OCI-LY7 (cell line): Measurements from ENCODE around the gene DBF4. TPM values are rescaled to one million over a fixed set of nuclear protein-coding genes. Genes with fewer than 3 reads are reported as not detected.

Experiments used
- BruUV-seq: library from RNA; stranded (reverse); fragments of 400-500 nt; replicated peaks from 2 replicates; lab custom pipeline; 2021; lab: Mats Ljungman, UMichigan
- CTCF ChIA-PET: fragments of 300-600 bp; sonication (Branson Sonifier 250); formaldehyde crosslinking; loops from one replicate; lab custom pipeline; 2022; ENCODE audit warnings: antibody characterized with exemption; ENCODE audit not compliant: unreplicated experiment; lab: Charles Lee
- POLR2A ChIA-PET: fragments of 300-600 bp; sonication (Branson Sonifier 250); formaldehyde crosslinking; loops from one replicate; lab custom pipeline; 2022; ENCODE audit warnings: antibody characterized with exemption; lab: Charles Lee
- DNase-seq: peaks from one replicate; pipeline ENCODE4 v3.0.0-alpha.2; 2015; ENCODE audit warnings: low spot score
- H2AFZ ChIP-seq: fragments of 200-600 bp; sonication (generic), shearing (Covaris generic); 2 replicates; pipeline ENCODE4 v1.6.1; 2014; ENCODE audit warnings: mild to moderate bottlenecking, antibody characterized with exemption, low read length, moderate library complexity
- H3K27ac ChIP-seq: fragments of 200-600 bp; sonication (generic); 2 replicates; pipeline ENCODE4 v1.5.1; 2014; ENCODE audit warnings: mixed run types, low read depth, mild to moderate bottlenecking, moderate library complexity, low read length, inconsistent platforms; ENCODE audit not compliant: poor library complexity, severe bottlenecking
- H3K36me3 ChIP-seq: fragments of 200-600 bp; sonication (generic); 2 replicates; pipeline ENCODE4 v1.6.1; 2014; ENCODE audit warnings: mild to moderate bottlenecking, antibody characterized with exemption, low read length, moderate library complexity, mixed read lengths; ENCODE audit not compliant: insufficient read depth
- H3K4me1 ChIP-seq: fragments of 200-600 bp; sonication (generic); 2 replicates; pipeline ENCODE4 v1.5.1; 2014; ENCODE audit warnings: mild to moderate bottlenecking, low read length; ENCODE audit not compliant: insufficient read depth, poor library complexity, severe bottlenecking
- H3K4me2 ChIP-seq: fragments of 200-600 bp; sonication (generic); 2 replicates; pipeline ENCODE4 v1.6.1; 2014; ENCODE audit warnings: mild to moderate bottlenecking, low read length
- H3K4me3 ChIP-seq: fragments of 200-600 bp; sonication (generic); 2 replicates; pipeline ENCODE4 v1.5.1; 2014; ENCODE audit warnings: mild to moderate bottlenecking, low read depth, low read length; ENCODE audit not compliant: poor library complexity, severe bottlenecking
- H3K79me2 ChIP-seq: fragments of 200-600 bp; sonication (generic); 2 replicates; pipeline ENCODE4 v1.6.1; 2016; ENCODE audit warnings: low read depth, mild to moderate bottlenecking, low read length, moderate library complexity, mixed read lengths; ENCODE audit not compliant: insufficient read depth
- H3K9me2 ChIP-seq: fragments of 200-600 bp; sonication (generic); 2 replicates; pipeline ENCODE4 v1.6.1; 2016; ENCODE audit warnings: mild to moderate bottlenecking, low read length, mixed read lengths; ENCODE audit not compliant: insufficient read depth
- H3K9me3 ChIP-seq: fragments of 200-600 bp; sonication (generic); 2 replicates; pipeline ENCODE4 v1.6.1; 2014; ENCODE audit warnings: mild to moderate bottlenecking, mixed run types, low read length, mixed read lengths
- H4K20me1 ChIP-seq: fragments of 200-600 bp; sonication (generic); 2 replicates; pipeline ENCODE4 v1.6.1; 2014; ENCODE audit warnings: mild to moderate bottlenecking, antibody characterized with exemption, low read length, moderate library complexity, mixed read lengths; ENCODE audit not compliant: insufficient read depth
- EZH2phosphoT487 ChIP-seq: fragments of 200-600 bp; sonication (generic); IDR thresholded peaks from 2 replicates; pipeline ENCODE4 v1.6.1; 2018; ENCODE audit warnings: low read depth, borderline replicate concordance, mild to moderate bottlenecking, mixed run types, antibody characterized with exemption, low read length, moderate library complexity, mixed read lengths
- intact Hi-C: fragments of 100-400 bp; cut with micrococcal nuclease; formaldehyde crosslinking; loops from one replicate; pipeline ENCODE4 v1.10.0; 2022; ENCODE audit not compliant: unreplicated experiment
- total RNA-seq, 2 experiments: library from RNA; depleted of rRNA in 1 of 2; stranded (reverse); fragments of >200 nt in 1 of 2; shearing (Covaris generic) in 1 of 2; gene quantifications; 2 replicates each; pipeline ENCODE4 v1.2.3, GENCODE V29; 2014 to 2022
- TF ChIP-seq, protein P1 (sequence below): fragments of 200-600 bp; sonication (generic); conservative IDR thresholded peaks from 2 replicates; pipeline ENCODE4 v1.5.1; 2014; ENCODE audit warnings: mild to moderate bottlenecking, antibody characterized with exemption, low read length, moderate library complexity, mixed read lengths

The DBF4 gene
- total RNA-seq, 2 experiments from 2014 or later, result 95.0 to 99.2 TPM

DNA sequence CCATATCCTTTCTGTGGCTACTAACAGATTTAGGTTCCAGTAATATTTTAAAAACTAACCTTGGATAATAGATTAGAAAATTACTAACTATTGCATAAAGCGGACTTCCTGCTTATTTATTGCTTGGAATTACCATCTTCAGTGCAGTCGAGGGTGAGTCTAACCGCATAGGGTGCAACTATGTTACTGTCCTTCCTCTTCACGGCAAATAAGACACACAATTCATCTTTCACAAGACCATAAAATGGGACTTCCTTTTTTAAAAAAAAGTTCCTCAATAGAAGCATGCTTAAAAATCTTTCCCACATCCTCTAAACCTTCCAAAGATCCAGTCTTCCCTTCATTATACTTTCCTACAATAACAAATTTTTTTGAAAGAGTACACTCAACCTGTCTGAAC, 2.2 kb upstream of the DBF4 start:
- peak overlapping the region; percentile 94 for H3K4me3 ChIP-seq
- ChIA-PET CTCF (no interaction called here), POLR2A (interaction anchor here (0.7 to 1.8 kb wide), 3 partner anchors 16 to 720 kb away, joined by 3 to 8 read pairs (median 4); partner anchors contain the start of gene ADAM22)
- TF ChIP-seq, protein P1, sequence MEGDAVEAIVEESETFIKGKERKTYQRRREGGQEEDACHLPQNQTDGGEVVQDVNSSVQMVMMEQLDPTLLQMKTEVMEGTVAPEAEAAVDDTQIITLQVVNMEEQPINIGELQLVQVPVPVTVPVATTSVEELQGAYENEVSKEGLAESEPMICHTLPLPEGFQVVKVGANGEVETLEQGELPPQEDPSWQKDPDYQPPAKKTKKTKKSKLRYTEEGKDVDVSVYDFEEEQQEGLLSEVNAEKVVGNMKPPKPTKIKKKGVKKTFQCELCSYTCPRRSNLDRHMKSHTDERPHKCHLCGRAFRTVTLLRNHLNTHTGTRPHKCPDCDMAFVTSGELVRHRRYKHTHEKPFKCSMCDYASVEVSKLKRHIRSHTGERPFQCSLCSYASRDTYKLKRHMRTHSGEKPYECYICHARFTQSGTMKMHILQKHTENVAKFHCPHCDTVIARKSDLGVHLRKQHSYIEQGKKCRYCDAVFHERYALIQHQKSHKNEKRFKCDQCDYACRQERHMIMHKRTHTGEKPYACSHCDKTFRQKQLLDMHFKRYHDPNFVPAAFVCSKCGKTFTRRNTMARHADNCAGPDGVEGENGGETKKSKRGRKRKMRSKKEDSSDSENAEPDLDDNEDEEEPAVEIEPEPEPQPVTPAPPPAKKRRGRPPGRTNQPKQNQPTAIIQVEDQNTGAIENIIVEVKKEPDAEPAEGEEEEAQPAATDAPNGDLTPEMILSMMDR, result no peak
- TF ChIP-seq EZH2phosphoT487, result no peak
- BruUV-seq, result no TSS peak
- H3K27ac ChIP-seq, result peak overlapping the region; percentile 99
- peaks cover 92% of the 10 kb centered on the region for H3K79me2 ChIP-seq
- peaks cover 23% of the 10 kb centered on the region for H3K4me1 ChIP-seq
- H2AFZ ChIP-seq, result no peak overlapping the region
- peak; percentile 42 for DNase-seq
- intact Hi-C loops, result no loop called here
- H4K20me1 ChIP-seq, result peaks cover 20% of the 10 kb centered on the region
- H3K9me2 ChIP-seq, result no peaks in the 10 kb centered on the region
- H3K36me3 ChIP-seq, result peaks cover 67% of the 10 kb centered on the region
- H3K4me2 ChIP-seq, result peak overlapping the region; percentile 89
- peaks cover 38% of the 10 kb centered on the region for H3K9me3 ChIP-seq

DNA sequence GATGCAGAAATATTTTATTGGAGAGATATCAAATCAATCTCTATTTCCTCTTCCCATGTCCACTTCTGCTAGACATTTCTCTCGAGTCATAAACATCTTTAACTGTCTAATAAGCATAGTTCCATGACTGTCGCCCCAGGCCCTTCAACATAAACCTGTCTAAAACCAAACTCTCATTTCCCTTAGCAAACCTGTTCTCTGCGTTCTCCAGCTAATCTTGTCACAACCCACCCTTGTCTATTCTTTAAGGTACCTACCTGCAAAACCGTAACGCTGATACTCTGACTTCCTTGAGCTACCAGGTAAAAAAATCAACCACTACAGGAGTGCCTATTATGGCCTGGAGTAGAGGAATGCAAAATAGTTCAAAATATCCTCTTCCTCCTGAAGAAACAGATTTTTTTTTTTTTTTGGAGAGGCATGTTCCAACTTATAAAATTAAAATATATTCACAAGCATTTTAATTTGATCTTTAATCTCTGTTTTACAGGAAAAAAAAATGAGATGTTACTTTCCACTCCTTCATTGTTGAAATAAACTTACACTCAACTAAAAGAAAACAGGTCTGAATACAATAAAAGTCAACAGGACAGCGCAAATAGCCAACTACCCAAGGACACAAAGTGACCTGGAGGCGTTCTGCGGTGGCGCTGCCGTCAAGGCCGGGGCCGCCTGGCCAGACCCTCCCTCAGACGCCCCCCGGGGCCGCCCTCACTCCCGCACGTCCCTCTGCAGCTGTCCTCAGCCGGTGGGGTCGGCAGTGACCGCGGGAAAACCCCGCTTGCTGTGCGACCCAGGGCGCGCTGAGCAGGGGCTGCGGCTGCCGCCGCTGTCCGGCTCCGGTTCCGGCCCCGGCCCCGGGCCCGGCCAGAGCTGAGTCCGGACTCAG, 898 bp upstream of the DBF4 start:
- peak overlapping the region; percentile 72 for H2AFZ ChIP-seq
- peaks cover 21% of the 10 kb centered on the region for H4K20me1 ChIP-seq
- H3K4me2 ChIP-seq, result peak overlapping the region; percentile 89
- H3K9me2 ChIP-seq, result no peaks in the 10 kb centered on the region
- CTCF ChIA-PET, result no interaction called here
- peaks cover 27% of the 10 kb centered on the region for H3K9me3 ChIP-seq
- H3K4me1 ChIP-seq, result peaks cover 29% of the 10 kb centered on the region
- TSS peak; percentile 64 for BruUV-seq
- peaks cover 67% of the 10 kb centered on the region for H3K36me3 ChIP-seq
- POLR2A ChIA-PET, result interaction anchor here (0.7 to 2.0 kb wide), 8 partner anchors 10 to 659 kb away, joined by 3 to 8 read pairs (median 4); partner anchors contain the start of gene ADAM22
- H3K27ac ChIP-seq, result peak overlapping the region; percentile 99
- intact Hi-C loops, result loop anchor here (1.0 to 5.0 kb wide), 5 partner anchors 59 to 718 kb away; partner anchors contain the start of genes ADAM22, CROT and TMEM243
- peaks cover 92% of the 10 kb centered on the region for H3K79me2 ChIP-seq
- peak; percentile 49 for DNase-seq
- no peak for TF ChIP-seq EZH2phosphoT487
- TF ChIP-seq, protein P1, result peak; percentile 20; the same call in 1 of the 2 replicates
- H3K4me3 ChIP-seq, result peak overlapping the region; percentile 94
